ENCODE data around the gene CCL5. TPM values are rescaled to one million over a fixed set of nuclear protein-coding genes. Genes with fewer than 3 reads are reported as not detected.

Gene CCL5
- total and polyA plus RNA-seq, 2 experiments from 2014 or later = not detected

DNA sequence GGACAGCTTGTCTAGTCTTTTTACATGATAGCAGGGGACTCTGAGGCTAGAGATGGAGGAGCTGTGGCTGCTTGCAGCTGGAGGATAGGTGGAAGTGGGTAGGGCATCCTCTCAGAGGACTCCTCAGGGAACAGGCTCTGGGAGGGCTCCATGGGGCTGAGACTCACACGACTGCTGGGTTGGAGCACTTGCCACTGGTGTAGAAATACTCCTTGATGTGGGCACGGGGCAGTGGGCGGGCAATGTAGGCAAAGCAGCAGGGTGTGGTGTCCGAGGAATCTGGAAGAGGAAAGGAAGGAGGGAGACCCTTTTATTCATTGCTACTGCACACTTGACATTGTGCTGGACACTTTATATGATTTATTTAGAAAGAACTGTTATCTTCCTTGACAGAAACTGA lies 1.8 kb downstream of the CCL5 start:
- Histone ChIP-seq H3K4me3 (no peak overlapping the region), H3K9me2 (ENCODE audit: insufficient read depth) (no peaks in the 10 kb centered on the region), H2AFZ (no peak overlapping the region), H3K4me2 (ENCODE audit: unreplicated experiment) (no peak overlapping the region), H3K36me3 (ENCODE audit: low read depth) (no peaks in the 10 kb centered on the region), H3K79me2 (ENCODE audit: insufficient read depth) (no peaks in the 10 kb centered on the region), H3K9me3 (ENCODE audit: low read depth) (no peaks in the 10 kb centered on the region), H3K4me1 (ENCODE audit: insufficient read depth) (no peaks in the 10 kb centered on the region), H4K20me1 (ENCODE audit: insufficient read depth) (no peaks in the 10 kb centered on the region), H3K27ac (no peak overlapping the region), H3K27me3 (replicated peaks; ENCODE audit: insufficient read depth) (no peaks in the 10 kb centered on the region), H3K9ac (no peak overlapping the region), H3F3A (ENCODE audit: insufficient read depth) (no peaks in the 10 kb centered on the region)
- WGBS, 2 experiments (ENCODE audit: low coverage in 1 of 2, low lambda C conversion rate in 2 of 2, missing lambda C conversion rate in 2 of 2) = 43 to 55% methylated on average over 4 of the region's 4 CpGs
- no peak for TF ChIP-seq EZH2 (IDR thresholded peaks at IDR 0.05; ENCODE audit: insufficient read depth, poor library complexity, severe bottlenecking)
- TF ChIP-seq EZH2phosphoT487 (IDR thresholded peaks at IDR 0.05; ENCODE audit: insufficient read depth, low read depth) = no peak
- DNase-seq = no peak
- in situ Hi-C loops (cut with MboI) = no loop called here

DNA sequence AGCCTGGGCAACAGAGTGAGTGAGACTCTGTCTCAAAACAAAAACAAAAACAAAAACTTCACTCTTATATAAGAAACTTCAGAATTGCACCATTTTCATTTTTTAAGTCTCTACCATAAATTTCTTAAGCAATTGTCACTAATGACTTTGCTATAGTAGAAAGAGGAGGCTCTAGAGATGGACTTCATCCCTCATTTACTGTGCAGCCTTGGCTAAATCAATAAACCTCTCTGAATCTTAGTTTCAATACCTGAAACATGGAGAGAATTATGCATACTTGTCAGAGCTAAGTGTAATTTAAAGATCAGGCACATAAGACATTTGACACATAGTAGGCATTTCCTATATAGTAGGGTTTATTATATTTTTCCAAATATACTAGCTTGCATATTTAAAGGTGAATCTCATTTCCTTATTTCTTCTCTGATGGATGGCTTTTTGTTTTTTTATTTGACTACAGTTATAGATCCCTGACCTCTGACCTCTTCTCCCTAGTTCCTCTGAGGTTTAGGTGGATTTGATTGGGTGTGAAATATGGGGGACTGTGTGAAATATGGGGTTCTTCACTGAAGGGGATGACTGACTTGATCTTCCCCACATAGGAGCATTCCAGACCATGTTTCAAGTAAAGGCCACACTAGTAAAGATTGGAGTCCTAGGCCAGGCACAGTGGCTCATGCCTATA lies 2.7 kb downstream of the CCL5 start:
- TF ChIP-seq EZH2phosphoT487 (IDR thresholded peaks at IDR 0.05; ENCODE audit: insufficient read depth, low read depth) (no peak), EZH2 (IDR thresholded peaks at IDR 0.05; ENCODE audit: insufficient read depth, poor library complexity, severe bottlenecking) (no peak)
- Histone ChIP-seq H3K27ac (no peak overlapping the region), H3K27me3 (replicated peaks; ENCODE audit: insufficient read depth) (no peaks in the 10 kb centered on the region), H3K4me3 (no peak overlapping the region), H3K9me2 (ENCODE audit: insufficient read depth) (no peaks in the 10 kb centered on the region), H3F3A (ENCODE audit: insufficient read depth) (no peaks in the 10 kb centered on the region), H3K79me2 (ENCODE audit: insufficient read depth) (no peaks in the 10 kb centered on the region), H2AFZ (no peak overlapping the region), H3K9me3 (ENCODE audit: low read depth) (no peaks in the 10 kb centered on the region), H3K9ac (no peak overlapping the region), H3K36me3 (ENCODE audit: low read depth) (no peaks in the 10 kb centered on the region), H3K4me2 (ENCODE audit: unreplicated experiment) (no peak overlapping the region), H4K20me1 (ENCODE audit: insufficient read depth) (no peaks in the 10 kb centered on the region), H3K4me1 (ENCODE audit: insufficient read depth) (no peaks in the 10 kb centered on the region)
- in situ Hi-C loops (cut with MboI) = no loop called here
- DNase-seq = no peak

GRCh38 chr17:35876534-35876933 lies 3.6 kb downstream of the CCL5 start:
- no peaks in the 10 kb centered on the region for H3K9me2 ChIP-seq (ENCODE audit: insufficient read depth)
- H3K9me3 ChIP-seq (ENCODE audit: low read depth) = no peaks in the 10 kb centered on the region
- no peaks in the 10 kb centered on the region for H3F3A ChIP-seq (ENCODE audit: insufficient read depth)
- no peak overlapping the region for H3K9ac ChIP-seq
- H3K4me1 ChIP-seq (ENCODE audit: insufficient read depth) = no peaks in the 10 kb centered on the region
- H3K4me3 ChIP-seq = no peak overlapping the region
- no peak overlapping the region for H3K4me2 ChIP-seq (ENCODE audit: unreplicated experiment)
- no peak for TF ChIP-seq EZH2phosphoT487 (IDR thresholded peaks at IDR 0.05; ENCODE audit: insufficient read depth, low read depth)
- TF ChIP-seq EZH2 (IDR thresholded peaks at IDR 0.05; ENCODE audit: insufficient read depth, poor library complexity, severe bottlenecking) = no peak
- no peaks in the 10 kb centered on the region for H3K36me3 ChIP-seq (ENCODE audit: low read depth)
- no peaks in the 10 kb centered on the region for H3K27me3 ChIP-seq (replicated peaks; ENCODE audit: insufficient read depth)
- H3K27ac ChIP-seq = no peak overlapping the region
- in situ Hi-C loops (cut with MboI) = no loop called here
- H3K79me2 ChIP-seq (ENCODE audit: insufficient read depth) = no peaks in the 10 kb centered on the region
- no peaks in the 10 kb centered on the region for H4K20me1 ChIP-seq (ENCODE audit: insufficient read depth)
- no peak for DNase-seq
- no peak overlapping the region for H2AFZ ChIP-seq
- 60 to 67% methylated on average over 3 of the region's 3 CpGs for WGBS, 2 experiments (ENCODE audit: low coverage in 1 of 2, low lambda C conversion rate in 2 of 2, missing lambda C conversion rate in 2 of 2)

GRCh38 chr17:35875800-35876139 lies 4.4 kb downstream of the CCL5 start:
- no peaks in the 10 kb centered on the region for H3K27me3 ChIP-seq (replicated peaks; ENCODE audit: insufficient read depth)
- no peak for DNase-seq
- H3K4me3 ChIP-seq = no peak overlapping the region
- H3K79me2 ChIP-seq (ENCODE audit: insufficient read depth) = no peaks in the 10 kb centered on the region
- H2AFZ ChIP-seq = no peak overlapping the region
- H4K20me1 ChIP-seq (ENCODE audit: insufficient read depth) = no peaks in the 10 kb centered on the region
- in situ Hi-C loops (cut with MboI) = no loop called here
- no peak for TF ChIP-seq EZH2 (IDR thresholded peaks at IDR 0.05; ENCODE audit: insufficient read depth, poor library complexity, severe bottlenecking)
- TF ChIP-seq EZH2phosphoT487 (IDR thresholded peaks at IDR 0.05; ENCODE audit: insufficient read depth, low read depth) = no peak
- H3K9ac ChIP-seq = no peak overlapping the region
- H3K9me3 ChIP-seq (ENCODE audit: low read depth) = no peaks in the 10 kb centered on the region
- H3K4me2 ChIP-seq (ENCODE audit: unreplicated experiment) = no peak overlapping the region
- no peaks in the 10 kb centered on the region for H3K9me2 ChIP-seq (ENCODE audit: insufficient read depth)
- WGBS, 2 experiments (ENCODE audit: low coverage in 1 of 2, low lambda C conversion rate in 2 of 2, missing lambda C conversion rate in 2 of 2) = 66 to 71% methylated on average over 3 of the region's 3 CpGs
- no peak overlapping the region for H3K27ac ChIP-seq
- no peaks in the 10 kb centered on the region for H3F3A ChIP-seq (ENCODE audit: insufficient read depth)
- no peaks in the 10 kb centered on the region for H3K4me1 ChIP-seq (ENCODE audit: insufficient read depth)
- no peaks in the 10 kb centered on the region for H3K36me3 ChIP-seq (ENCODE audit: low read depth)

All from GM23248 (cell line).